Right lobe of liver (tissue), 6 donors: Measurements from ENCODE around the gene HSD11B1L. TPM values are rescaled to one million over a fixed set of nuclear protein-coding genes. Genes with fewer than 3 reads are reported as not detected.

ENCODE experiments used
- ATAC-seq, 4 donors: fragments of 200-7000 bp; cut with Tn5 transposase; one replicate each; pipeline ENCODE4 v1.9.1; 2020; ENCODE audit warnings: mild to moderate bottlenecking in 4 of 4, moderate library complexity in 4 of 4
- DNase-seq, 3 donors: peaks; one replicate each; pipeline ENCODE4 v3.0.0-alpha.2; 2020
- H3K27ac ChIP-seq, 3 donors: fragments of 200-600 bp; one replicate each; pipeline ENCODE4 v1.8.0; 2022
- H3K27me3 ChIP-seq, 2 donors: fragments of 200-600 bp; one replicate each; pipeline ENCODE4 v1.8.0; 2022
- H3K36me3 ChIP-seq, 4 donors: fragments of 200-600 bp; sonication (generic) in 1 of 4; one replicate each; pipeline versions ENCODE4 v1.5.1 to v1.8.0; 2017 to 2022; ENCODE audit warnings: control low read depth in 1 of 4
- H3K4me1 ChIP-seq, 4 donors: fragments of 200-600 bp; sonication (generic) in 1 of 4; one replicate each; pipeline versions ENCODE4 v1.5.1 to v1.8.0; 2017 to 2022; ENCODE audit warnings: control low read depth in 1 of 4
- H3K4me3 ChIP-seq, 3 donors: fragments of 200-600 bp; one replicate each; pipeline ENCODE4 v1.8.0; 2022
- H3K9me3 ChIP-seq, 4 donors: fragments of 200-600 bp; sonication (generic) in 1 of 4; one replicate each; pipeline versions ENCODE4 v1.5.1 to v1.8.0; 2017 to 2022; ENCODE audit warnings: control low read depth in 1 of 4
- CTCF ChIP-seq, 4 donors: fragments of 200-600 bp in 3 of 4; fragments of 450-650 bp in 1 of 4; IDR thresholded peaks; one replicate each; pipeline versions ENCODE4 v1.5.1 to v1.8.0; 2016 to 2022; ENCODE audit warnings: antibody characterized with exemption in 4 of 4, mild to moderate bottlenecking in 2 of 4
- POLR2A ChIP-seq: fragments of 450-650 bp; IDR thresholded peaks from one replicate; pipeline ENCODE4 v1.6.1; 2017; ENCODE audit warnings: antibody characterized with exemption, mild to moderate bottlenecking
- WGBS: methylation state at CpG from one replicate; pipeline ENCODE4 v1.1.6; 2018; ENCODE audit warnings: low coverage, low lambda C conversion rate; ENCODE audit not compliant: insufficient coverage; ENCODE audit errors: missing lambda C conversion rate; 5-methylcytosine and 5-hydroxymethylcytosine counted together
- intact Hi-C, 2 donors: fragments of 100-400 bp; cut with DNase I; formaldehyde crosslinking; loops; one replicate each; pipeline versions ENCODE4 v1.11.2 to v1.14.1; 2022
- total RNA-seq, 6 experiments: library from RNA; depleted of rRNA in 2 of 6; stranded (reverse); fragments of >200 nt in 2 of 6; fragmentation: NEBNext Ultra II Directional in 3 of 6; extraction: Animal tissue kit (Norgen Biotek cat#: 25700) in 3 of 6; gene quantifications; one replicate each; pipeline versions ENCODE4 v1.1.0 to v1.2.4, GENCODE V29; 2016 to 2023
- donor health status: DM: no; HTN: yes; CAD: no.
- donor health status: DM: no; HTN: no; CAD: no.
- donor health status: DM: no; HTN: no; CAD: no.
- donor health status: DM: no; HTN: yes; CAD: no.
- donor health status: DM: no; HTN: yes; CAD: no.

Gene HSD11B1L
- total RNA-seq, 6 experiments from 2014 or later, result 1.6 to 10.3 (median 4.0) TPM

GRCh38 chr19:5690955-5691821, 10.4 kb downstream of the HSD11B1L start:
- Histone ChIP-seq H3K27ac (peak overlapping the region; percentile 69 to 85 (median 72)), H3K9me3 (no peaks in the 10 kb centered on the region), H3K4me1 (peaks cover 0 to 10% (median under 1%) of the 10 kb centered on the region in 4 donors), H3K36me3 (peaks cover 0 to 44% (median 16%) of the 10 kb centered on the region in 4 donors), H3K4me3 (peak overlapping the region; percentile 70 to 89 (median 71)), H3K27me3 (no peaks in the 10 kb centered on the region)
- TF ChIP-seq CTCF (IDR thresholded peaks at IDR 0.05) (no peak), POLR2A (no peak)
- no CpG with 5 or more reads among the region's 54 CpGs for WGBS
- intact Hi-C loops, result no loop called here
- DNase-seq (peak in 2 of 3 donors; percentile 56 to 66), ATAC-seq (peak in 1 of 4 donors; percentile 2)

GRCh38 chr19:5691822-5692722, 11.2 kb downstream of the HSD11B1L start:
- ATAC-seq (no peak), DNase-seq (peak in 1 of 3 donors; percentile 52)
- no CpG with 5 or more reads among the region's 42 CpGs for WGBS
- no peaks in the 10 kb centered on the region for H3K27me3 ChIP-seq
- H3K4me1 ChIP-seq, result peaks cover 0 to 10% (median under 1%) of the 10 kb centered on the region in 4 donors
- H3K27ac ChIP-seq, result peak overlapping the region in 1 of 3 donors; percentile 85
- H3K36me3 ChIP-seq, result peaks cover 0 to 48% (median 18%) of the 10 kb centered on the region in 4 donors
- peak overlapping the region; percentile 70 to 89 (median 71) for H3K4me3 ChIP-seq
- H3K9me3 ChIP-seq, result no peaks in the 10 kb centered on the region
- TF ChIP-seq CTCF (IDR thresholded peaks at IDR 0.05), result no peak
- TF ChIP-seq POLR2A, result no peak
- intact Hi-C loops, result no loop called here

GRCh38 chr19:5692723-5693194, 11.9 kb downstream of the HSD11B1L start:
- Histone ChIP-seq H3K27ac (no peak overlapping the region), H3K9me3 (no peaks in the 10 kb centered on the region), H3K36me3 (peaks cover 0 to 48% (median 18%) of the 10 kb centered on the region in 4 donors), H3K27me3 (no peaks in the 10 kb centered on the region), H3K4me1 (peaks cover 0 to 7% (median under 1%) of the 10 kb centered on the region in 4 donors), H3K4me3 (no peak overlapping the region)
- intact Hi-C loops, result no loop called here
- DNase-seq (peak in 1 of 3 donors; percentile 37), ATAC-seq (no peak)
- no CpG with 5 or more reads among the region's 7 CpGs for WGBS
- TF ChIP-seq POLR2A (no peak), CTCF (IDR thresholded peaks at IDR 0.05) (no peak)
